ENCODE measurements around the gene JAZF1.

The JAZF1 gene

GRCh38 chr7:27839099-27839498 is 341.5 kb downstream of the JAZF1 start:
- no peak overlapping the region for H3K27ac ChIP-seq (ENCODE audit: low read depth, low read length)

GRCh38 chr7:27836536-27836935 is 344.1 kb downstream of the JAZF1 start:
- no peaks in the 10 kb centered on the region for H3K27me3 ChIP-seq (ENCODE audit: control insufficient read depth in 5 of 5, insufficient read depth in 4 of 5, low read length in 5 of 5)
- no peaks in the 10 kb centered on the region for H3K4me1 ChIP-seq (ENCODE audit: control insufficient read depth in 5 of 5, insufficient read depth in 5 of 5, low read length in 5 of 5)
- H3K4me3 ChIP-seq (ENCODE audit: low read depth in 1 of 5, low read length in 5 of 5) = no peak overlapping the region
- no peak overlapping the region for H3K27ac ChIP-seq (ENCODE audit: low read depth, low read length)
- H3K9ac ChIP-seq (ENCODE audit: low read length in 5 of 5) = no peak overlapping the region
- peaks cover 6 to 44% (median 31%) of the 10 kb centered on the region in 5 donors for H3K36me3 ChIP-seq (ENCODE audit: control insufficient read depth in 5 of 5, insufficient read depth in 5 of 5, low read length in 5 of 5)
- no peaks in the 10 kb centered on the region for H3K9me3 ChIP-seq (ENCODE audit: control insufficient read depth in 5 of 5, low read length in 5 of 5)

More at GRCh38 chr7:27839099-27839498, 341.5 kb downstream of the JAZF1 start:
- H3K4me3 ChIP-seq (ENCODE audit: low read depth in 1 of 5, low read length in 5 of 5) = no peak overlapping the region
- H3K4me1 ChIP-seq (ENCODE audit: control insufficient read depth in 5 of 5, insufficient read depth in 5 of 5, low read length in 5 of 5) = peaks cover 0 to 9% (median 8%) of the 10 kb centered on the region in 5 donors
- no peaks in the 10 kb centered on the region for H3K9me3 ChIP-seq (ENCODE audit: control insufficient read depth in 5 of 5, low read length in 5 of 5)
- peaks cover 6 to 27% (median 18%) of the 10 kb centered on the region in 5 donors for H3K36me3 ChIP-seq (ENCODE audit: control insufficient read depth in 5 of 5, insufficient read depth in 5 of 5, low read length in 5 of 5)
- H3K27me3 ChIP-seq (ENCODE audit: control insufficient read depth in 5 of 5, insufficient read depth in 4 of 5, low read length in 5 of 5) = no peaks in the 10 kb centered on the region
- H3K9ac ChIP-seq (ENCODE audit: low read length in 5 of 5) = no peak overlapping the region

- peaks cover 6 to 44% (median 29%) of the 10 kb centered on the region in 5 donors for H3K36me3 ChIP-seq (ENCODE audit: control insufficient read depth in 5 of 5, insufficient read depth in 5 of 5, low read length in 5 of 5)
- no peak overlapping the region for H3K27ac ChIP-seq (ENCODE audit: low read depth, low read length)
- no peak overlapping the region for H3K4me3 ChIP-seq (ENCODE audit: low read depth in 1 of 5, low read length in 5 of 5)
- H3K4me1 ChIP-seq (ENCODE audit: control insufficient read depth in 5 of 5, insufficient read depth in 5 of 5, low read length in 5 of 5) = no peaks in the 10 kb centered on the region
- H3K9ac ChIP-seq (ENCODE audit: low read length in 5 of 5) = no peak overlapping the region
- H3K27me3 ChIP-seq (ENCODE audit: control insufficient read depth in 5 of 5, insufficient read depth in 4 of 5, low read length in 5 of 5) = no peaks in the 10 kb centered on the region
- H3K9me3 ChIP-seq (ENCODE audit: control insufficient read depth in 5 of 5, low read length in 5 of 5) = no peaks in the 10 kb centered on the region
Observed at GRCh38 chr7:27835376-27835775, 345.2 kb downstream of the JAZF1 start.

GRCh38 chr7:27834179-27834921 is 346.2 kb downstream of the JAZF1 start:
- H3K27ac ChIP-seq (ENCODE audit: low read depth, low read length) = no peak overlapping the region
- H3K9ac ChIP-seq (ENCODE audit: low read length in 5 of 5) = no peak overlapping the region

GRCh38 chr7:27826357-27826756 is 354.2 kb downstream of the JAZF1 start:
- no peak overlapping the region for H3K27ac ChIP-seq (ENCODE audit: low read depth, low read length)
- H3K36me3 ChIP-seq (ENCODE audit: control insufficient read depth in 5 of 5, insufficient read depth in 5 of 5, low read length in 5 of 5) = peaks cover under 1 to 18% (median 9%) of the 10 kb centered on the region in 5 donors
- H3K4me1 ChIP-seq (ENCODE audit: control insufficient read depth in 5 of 5, insufficient read depth in 5 of 5, low read length in 5 of 5) = peaks cover 0 to 4% (median 0%) of the 10 kb centered on the region in 5 donors
- no peaks in the 10 kb centered on the region for H3K9me3 ChIP-seq (ENCODE audit: control insufficient read depth in 5 of 5, low read length in 5 of 5)
- H3K9ac ChIP-seq (ENCODE audit: low read length in 5 of 5) = no peak overlapping the region
- no peak overlapping the region for H3K4me3 ChIP-seq (ENCODE audit: low read depth in 1 of 5, low read length in 5 of 5)
- H3K27me3 ChIP-seq (ENCODE audit: control insufficient read depth in 5 of 5, insufficient read depth in 4 of 5, low read length in 5 of 5) = no peaks in the 10 kb centered on the region

More at GRCh38 chr7:27834179-27834921, 346.2 kb downstream of the JAZF1 start:
- H3K36me3 ChIP-seq (ENCODE audit: control insufficient read depth in 5 of 5, insufficient read depth in 5 of 5, low read length in 5 of 5) = peaks cover 10 to 33% (median 24%) of the 10 kb centered on the region in 5 donors
- no peaks in the 10 kb centered on the region for H3K4me1 ChIP-seq (ENCODE audit: control insufficient read depth in 5 of 5, insufficient read depth in 5 of 5, low read length in 5 of 5)
- H3K27me3 ChIP-seq (ENCODE audit: control insufficient read depth in 5 of 5, insufficient read depth in 4 of 5, low read length in 5 of 5) = no peaks in the 10 kb centered on the region
- H3K4me3 ChIP-seq (ENCODE audit: low read depth in 1 of 5, low read length in 5 of 5) = no peak overlapping the region
- H3K9me3 ChIP-seq (ENCODE audit: control insufficient read depth in 5 of 5, low read length in 5 of 5) = no peaks in the 10 kb centered on the region

GRCh38 chr7:27825891-27826290 is 354.7 kb downstream of the JAZF1 start:
- no peak overlapping the region for H3K9ac ChIP-seq (ENCODE audit: low read length in 5 of 5)
- H3K9me3 ChIP-seq (ENCODE audit: control insufficient read depth in 5 of 5, low read length in 5 of 5) = no peaks in the 10 kb centered on the region
- H3K27me3 ChIP-seq (ENCODE audit: control insufficient read depth in 5 of 5, insufficient read depth in 4 of 5, low read length in 5 of 5) = no peaks in the 10 kb centered on the region
- H3K27ac ChIP-seq (ENCODE audit: low read depth, low read length) = no peak overlapping the region
- H3K4me3 ChIP-seq (ENCODE audit: low read depth in 1 of 5, low read length in 5 of 5) = no peak overlapping the region
- peaks cover 0 to 15% (median 8%) of the 10 kb centered on the region in 5 donors for H3K36me3 ChIP-seq (ENCODE audit: control insufficient read depth in 5 of 5, insufficient read depth in 5 of 5, low read length in 5 of 5)
- H3K4me1 ChIP-seq (ENCODE audit: control insufficient read depth in 5 of 5, insufficient read depth in 5 of 5, low read length in 5 of 5) = peaks cover 0 to 4% (median 0%) of the 10 kb centered on the region in 5 donors

- H3K4me3 ChIP-seq (ENCODE audit: low read depth in 1 of 5, low read length in 5 of 5) = no peak overlapping the region
- H3K9me3 ChIP-seq (ENCODE audit: control insufficient read depth in 5 of 5, low read length in 5 of 5) = no peaks in the 10 kb centered on the region
- H3K27ac ChIP-seq (ENCODE audit: low read depth, low read length) = no peak overlapping the region
- peaks cover 12 to 32% (median 14%) of the 10 kb centered on the region in 5 donors for H3K36me3 ChIP-seq (ENCODE audit: control insufficient read depth in 5 of 5, insufficient read depth in 5 of 5, low read length in 5 of 5)
- H3K9ac ChIP-seq (ENCODE audit: low read length in 5 of 5) = peak overlapping the region in 1 of 5 donors; percentile 9
- H3K4me1 ChIP-seq (ENCODE audit: control insufficient read depth in 5 of 5, insufficient read depth in 5 of 5, low read length in 5 of 5) = peaks cover 0 to 4% (median 0%) of the 10 kb centered on the region in 5 donors
- H3K27me3 ChIP-seq (ENCODE audit: control insufficient read depth in 5 of 5, insufficient read depth in 4 of 5, low read length in 5 of 5) = no peaks in the 10 kb centered on the region
Observed at GRCh38 chr7:27822245-27822644, 358.4 kb downstream of the JAZF1 start.

GRCh38 chr7:27812706-27813105 is 367.9 kb downstream of the JAZF1 start:
- Histone ChIP-seq H3K4me1 (ENCODE audit: control insufficient read depth in 5 of 5, insufficient read depth in 5 of 5, low read length in 5 of 5) (peaks cover 0 to 11% (median 0%) of the 10 kb centered on the region in 5 donors), H3K9ac (ENCODE audit: low read length in 5 of 5) (no peak overlapping the region)

GRCh38 chr7:27810186-27810585 is 370.4 kb downstream of the JAZF1 start:
- Histone ChIP-seq H3K36me3 (ENCODE audit: control insufficient read depth in 5 of 5, insufficient read depth in 5 of 5, low read length in 5 of 5) (peaks cover 2 to 6% (median 5%) of the 10 kb centered on the region in 5 donors), H3K4me3 (ENCODE audit: low read depth in 1 of 5, low read length in 5 of 5) (no peak overlapping the region), H3K4me1 (ENCODE audit: control insufficient read depth in 5 of 5, insufficient read depth in 5 of 5, low read length in 5 of 5) (peaks cover 0 to 11% (median 0%) of the 10 kb centered on the region in 5 donors), H3K9ac (ENCODE audit: low read length in 5 of 5) (no peak overlapping the region), H3K27ac (ENCODE audit: low read depth, low read length) (no peak overlapping the region), H3K27me3 (ENCODE audit: control insufficient read depth in 5 of 5, insufficient read depth in 4 of 5, low read length in 5 of 5) (no peaks in the 10 kb centered on the region), H3K9me3 (ENCODE audit: control insufficient read depth in 5 of 5, low read length in 5 of 5) (no peaks in the 10 kb centered on the region)

More at GRCh38 chr7:27812706-27813105, 367.9 kb downstream of the JAZF1 start:
- Histone ChIP-seq H3K36me3 (ENCODE audit: control insufficient read depth in 5 of 5, insufficient read depth in 5 of 5, low read length in 5 of 5) (peaks cover 5 to 20% (median 13%) of the 10 kb centered on the region in 5 donors), H3K9me3 (ENCODE audit: control insufficient read depth in 5 of 5, low read length in 5 of 5) (no peaks in the 10 kb centered on the region), H3K27ac (ENCODE audit: low read depth, low read length) (no peak overlapping the region), H3K4me3 (ENCODE audit: low read depth in 1 of 5, low read length in 5 of 5) (no peak overlapping the region), H3K27me3 (ENCODE audit: control insufficient read depth in 5 of 5, insufficient read depth in 4 of 5, low read length in 5 of 5) (no peaks in the 10 kb centered on the region)

- Histone ChIP-seq H3K4me3 (ENCODE audit: low read depth in 1 of 5, low read length in 5 of 5) (no peak overlapping the region), H3K27ac (ENCODE audit: low read depth, low read length) (no peak overlapping the region), H3K4me1 (ENCODE audit: control insufficient read depth in 5 of 5, insufficient read depth in 5 of 5, low read length in 5 of 5) (peaks cover 0 to 14% (median 9%) of the 10 kb centered on the region in 5 donors), H3K27me3 (ENCODE audit: control insufficient read depth in 5 of 5, insufficient read depth in 4 of 5, low read length in 5 of 5) (no peaks in the 10 kb centered on the region), H3K9me3 (ENCODE audit: control insufficient read depth in 5 of 5, low read length in 5 of 5) (no peaks in the 10 kb centered on the region), H3K36me3 (ENCODE audit: control insufficient read depth in 5 of 5, insufficient read depth in 5 of 5, low read length in 5 of 5) (peaks cover 2 to 6% (median 5%) of the 10 kb centered on the region in 5 donors), H3K9ac (ENCODE audit: low read length in 5 of 5) (no peak overlapping the region)
Observed at GRCh38 chr7:27808626-27809025, 372.0 kb downstream of the JAZF1 start.
